ENCODE measurements around the gene PROSER2.

PROSER2 gene

DNA sequence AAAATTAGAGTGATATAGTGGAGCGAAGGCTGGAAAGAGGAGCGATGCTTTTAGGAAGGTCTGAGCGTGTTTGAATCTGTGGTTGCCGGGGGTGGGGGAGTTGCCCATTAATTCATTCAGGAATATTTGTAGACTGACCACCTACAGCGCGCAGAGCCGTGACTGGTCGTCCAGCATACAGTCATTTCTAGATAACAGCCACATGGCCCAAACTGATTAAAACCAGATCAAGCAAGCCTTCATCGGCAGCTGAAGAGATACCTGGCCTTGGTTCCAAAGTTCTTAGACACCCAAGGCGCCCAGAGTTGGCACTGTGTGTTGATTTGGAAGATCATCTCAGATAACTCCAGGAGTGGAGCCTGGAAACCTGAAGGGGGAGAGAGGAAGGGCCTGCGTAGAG lies 1.7 kb downstream of the PROSER2 start:
- TF ChIP-seq TAF1 (IDR thresholded peaks at IDR 0.05; ENCODE audit: borderline replicate concordance, low read depth, low read length) (no peak), POLR2A (IDR thresholded peaks at IDR 0.05; ENCODE audit: low read depth, low read length) (no peak), POLR2AphosphoS5 (IDR thresholded peaks at IDR 0.05; ENCODE audit: low read depth, low read length) (no peak)
- FAIRE-seq (no peak), DNase-seq (ENCODE audit: insufficient read length) (no peak)

DNA sequence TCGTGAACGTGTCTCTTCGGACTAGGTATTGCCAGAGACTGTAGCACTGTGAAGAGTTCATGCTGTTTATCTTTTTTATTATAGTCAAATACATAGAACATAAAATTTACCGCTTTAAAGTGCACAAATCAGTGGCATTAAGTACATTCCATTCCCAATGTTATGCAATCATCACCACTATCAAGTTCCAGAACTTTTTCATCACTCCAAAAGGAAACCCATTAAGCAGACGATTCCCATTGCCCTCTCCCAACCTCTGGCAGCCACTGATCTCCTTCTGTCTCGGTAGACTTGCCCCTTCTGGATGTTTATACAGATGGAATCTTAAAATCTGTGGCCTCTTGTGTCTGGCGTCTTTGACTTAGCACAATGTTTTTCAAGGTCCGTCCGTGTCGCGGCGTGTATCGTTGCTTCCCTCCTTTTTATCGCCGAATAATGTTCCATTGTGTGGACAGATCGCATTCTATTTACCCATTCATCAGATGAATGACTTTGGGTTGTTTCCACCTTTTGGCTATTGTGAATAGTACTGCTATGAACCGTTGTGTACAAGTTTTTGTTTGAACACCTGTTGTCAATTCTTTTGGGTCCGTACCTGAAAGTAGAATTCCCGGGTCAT lies 2.7 kb downstream of the PROSER2 start:
- no peak for FAIRE-seq
- no peak for TF ChIP-seq TAF1 (IDR thresholded peaks at IDR 0.05; ENCODE audit: borderline replicate concordance, low read depth, low read length)
- TF ChIP-seq POLR2A (IDR thresholded peaks at IDR 0.05; ENCODE audit: low read depth, low read length), result no peak
- TF ChIP-seq POLR2AphosphoS5 (IDR thresholded peaks at IDR 0.05; ENCODE audit: low read depth, low read length), result no peak
- no peak for DNase-seq (ENCODE audit: insufficient read length)

DNA sequence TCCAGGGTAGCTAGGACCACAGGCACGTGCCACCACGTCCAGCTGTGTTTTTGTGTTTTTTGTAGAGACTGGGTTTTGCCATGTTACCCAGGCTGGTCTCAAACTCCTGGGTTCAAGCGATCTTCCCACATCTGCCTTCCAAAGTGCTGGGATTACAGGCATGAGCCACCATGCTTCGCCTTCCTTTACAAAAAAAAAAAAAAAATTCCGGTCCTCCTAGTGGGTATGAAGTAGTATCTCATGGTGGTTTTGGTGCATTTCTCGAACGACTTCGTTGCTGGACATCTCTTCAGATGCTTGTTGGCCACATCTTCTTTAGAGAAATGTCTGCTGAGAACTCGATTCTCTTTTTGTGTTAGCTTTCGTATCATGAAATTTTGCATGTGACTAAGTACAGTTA lies 3.9 kb downstream of the PROSER2 start:
- TF ChIP-seq POLR2A (IDR thresholded peaks at IDR 0.05; ENCODE audit: low read depth, low read length), result no peak
- no peak for TF ChIP-seq POLR2AphosphoS5 (IDR thresholded peaks at IDR 0.05; ENCODE audit: low read depth, low read length)
- TF ChIP-seq TAF1 (IDR thresholded peaks at IDR 0.05; ENCODE audit: borderline replicate concordance, low read depth, low read length), result no peak
- no peak for DNase-seq (ENCODE audit: insufficient read length)
- FAIRE-seq, result no peak

DNA sequence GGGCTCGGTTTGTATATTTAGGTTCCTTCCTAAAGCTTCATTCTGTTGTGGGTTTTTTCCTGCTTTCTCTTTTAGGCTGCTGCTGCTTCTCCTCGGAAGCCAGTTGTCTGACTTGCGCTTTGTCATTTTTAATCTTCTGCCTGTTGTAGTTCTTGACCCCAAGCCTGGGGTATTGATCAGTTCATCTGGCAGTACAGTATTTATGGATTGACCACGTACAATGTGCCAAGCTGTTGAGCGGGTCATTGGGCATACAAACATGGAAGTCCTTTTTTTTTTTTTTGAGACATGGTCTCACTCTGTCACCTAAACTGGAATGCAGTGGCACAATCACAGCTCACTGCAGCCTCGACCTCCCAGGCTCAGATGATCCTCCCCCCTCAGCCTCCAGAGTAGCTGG lies 4.3 kb downstream of the PROSER2 start:
- DNase-seq (ENCODE audit: insufficient read length) (no peak), FAIRE-seq (no peak)
- TF ChIP-seq POLR2A (IDR thresholded peaks at IDR 0.05; ENCODE audit: low read depth, low read length) (no peak), POLR2AphosphoS5 (IDR thresholded peaks at IDR 0.05; ENCODE audit: low read depth, low read length) (no peak), TAF1 (IDR thresholded peaks at IDR 0.05; ENCODE audit: borderline replicate concordance, low read depth, low read length) (no peak)

DNA sequence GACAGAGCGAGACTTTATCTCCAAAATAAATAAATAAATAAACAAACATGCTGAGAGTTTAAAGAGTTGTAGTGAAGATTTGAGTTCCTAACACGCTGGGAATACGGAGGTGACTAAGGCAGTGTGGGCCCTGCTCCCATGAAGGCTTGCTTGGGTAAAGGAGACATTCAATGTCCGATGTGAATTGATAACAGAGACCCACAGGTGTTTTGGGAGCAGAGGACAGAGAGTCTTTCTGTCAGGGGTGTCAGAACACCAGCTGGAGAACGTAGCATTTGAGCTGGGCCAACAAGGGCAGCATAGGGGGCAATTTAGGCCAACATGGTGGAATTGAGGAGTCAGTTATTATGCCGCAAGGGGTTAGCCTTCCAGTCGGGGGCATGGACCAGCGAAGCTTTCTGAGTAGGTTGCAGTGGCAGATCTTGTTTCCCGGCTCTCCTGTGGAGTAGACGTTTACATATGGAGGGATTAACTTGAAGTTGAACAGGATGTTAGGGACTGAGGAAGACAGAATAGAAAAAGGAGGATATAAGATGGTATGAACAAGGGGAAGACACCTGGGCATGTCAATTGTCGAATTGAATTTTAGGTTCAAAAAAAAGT lies 5.6 kb downstream of the PROSER2 start:
- no peak for FAIRE-seq
- DNase-seq (ENCODE audit: insufficient read length), result no peak
- TF ChIP-seq POLR2A (IDR thresholded peaks at IDR 0.05; ENCODE audit: low read depth, low read length), result no peak
- TF ChIP-seq POLR2AphosphoS5 (IDR thresholded peaks at IDR 0.05; ENCODE audit: low read depth, low read length), result no peak
- TF ChIP-seq TAF1 (IDR thresholded peaks at IDR 0.05; ENCODE audit: borderline replicate concordance, low read depth, low read length), result no peak

DNA sequence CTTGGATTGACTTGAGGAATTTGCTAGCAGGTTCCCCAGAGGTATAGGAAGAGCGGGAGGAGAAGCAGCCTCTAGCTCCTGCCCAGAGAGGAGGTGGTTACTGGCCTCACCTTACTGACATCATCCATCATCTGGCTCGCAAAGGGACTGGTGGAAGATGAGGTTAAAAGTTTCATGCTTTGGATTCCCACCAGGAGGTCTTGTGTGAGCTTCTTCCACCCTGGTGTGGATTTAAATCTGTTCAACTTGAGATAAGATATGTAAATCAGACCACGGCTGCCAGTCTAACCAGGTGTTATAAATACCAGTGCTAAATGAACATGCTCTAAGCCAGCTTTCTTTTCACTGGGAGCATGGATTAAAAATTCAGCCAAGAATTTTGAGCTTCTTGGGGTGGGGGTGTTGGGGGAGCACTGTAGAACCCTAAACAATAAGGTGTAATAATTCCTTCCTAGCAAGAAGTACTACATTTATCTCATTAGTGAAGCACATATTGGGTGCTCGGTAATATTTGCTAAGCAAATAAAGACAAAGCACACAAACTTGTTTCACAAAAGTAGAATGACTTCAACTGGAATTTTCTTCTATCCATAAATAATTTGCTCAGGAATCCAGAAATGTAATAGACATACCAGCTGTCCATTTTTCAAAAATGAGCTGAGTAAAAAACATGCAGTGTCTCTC lies 7.8 kb downstream of the PROSER2 start:
- FAIRE-seq, result no peak
- TF ChIP-seq POLR2A (IDR thresholded peaks at IDR 0.05; ENCODE audit: low read depth, low read length) (no peak), TAF1 (IDR thresholded peaks at IDR 0.05; ENCODE audit: borderline replicate concordance, low read depth, low read length) (no peak), POLR2AphosphoS5 (IDR thresholded peaks at IDR 0.05; ENCODE audit: low read depth, low read length) (no peak)
- DNase-seq (ENCODE audit: insufficient read length), result no peak

DNA sequence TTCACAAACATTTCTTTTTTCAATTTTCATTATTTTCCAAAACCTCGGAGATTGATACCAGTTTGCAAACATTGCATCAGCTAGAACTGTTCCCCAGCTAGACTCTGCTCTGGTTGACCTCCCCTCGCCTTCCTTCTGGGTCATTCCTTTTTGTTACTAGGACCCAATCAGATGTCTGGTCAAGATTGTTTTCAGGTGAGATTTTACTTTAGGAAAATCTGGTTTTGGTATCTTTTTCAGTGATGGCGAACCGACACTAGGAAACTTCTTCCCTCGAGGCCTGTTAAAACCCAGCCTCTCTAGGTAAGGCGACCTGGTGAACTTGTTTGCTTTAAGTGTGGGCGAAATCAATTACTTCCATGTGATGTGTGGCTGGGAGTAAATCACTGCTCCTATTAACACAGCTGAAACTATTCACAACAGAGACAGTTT lies 8.4 kb downstream of the PROSER2 start:
- no peak for FAIRE-seq
- no peak for DNase-seq (ENCODE audit: insufficient read length)
- no peak for TF ChIP-seq POLR2A (IDR thresholded peaks at IDR 0.05; ENCODE audit: low read depth, low read length)
- no peak for TF ChIP-seq POLR2AphosphoS5 (IDR thresholded peaks at IDR 0.05; ENCODE audit: low read depth, low read length)
- TF ChIP-seq TAF1 (IDR thresholded peaks at IDR 0.05; ENCODE audit: borderline replicate concordance, low read depth, low read length), result no peak

DNA sequence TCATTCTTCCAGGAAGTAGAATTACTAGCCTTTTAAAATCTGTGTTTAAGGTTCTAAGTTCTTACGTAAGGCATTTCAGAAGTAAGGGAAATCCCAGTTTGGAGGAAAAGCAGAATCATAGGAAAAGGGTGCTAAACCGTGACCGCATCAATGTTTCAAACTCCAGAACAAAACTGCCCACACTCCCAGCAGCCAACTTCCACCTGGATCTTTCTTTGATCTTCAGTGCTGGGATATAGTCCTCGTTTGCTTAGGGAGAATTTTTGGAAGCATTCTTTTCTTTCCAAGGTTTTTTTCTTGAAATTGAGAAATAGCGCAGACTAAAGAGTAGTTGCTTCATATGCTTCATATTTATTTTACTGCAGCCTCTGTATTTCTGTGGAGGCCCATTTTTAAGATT lies 8.9 kb downstream of the PROSER2 start:
- no peak for FAIRE-seq
- no peak for DNase-seq (ENCODE audit: insufficient read length)
- TF ChIP-seq POLR2A (IDR thresholded peaks at IDR 0.05; ENCODE audit: low read depth, low read length), result no peak
- TF ChIP-seq TAF1 (IDR thresholded peaks at IDR 0.05; ENCODE audit: borderline replicate concordance, low read depth, low read length), result no peak
- TF ChIP-seq POLR2AphosphoS5 (IDR thresholded peaks at IDR 0.05; ENCODE audit: low read depth, low read length), result no peak

DNA sequence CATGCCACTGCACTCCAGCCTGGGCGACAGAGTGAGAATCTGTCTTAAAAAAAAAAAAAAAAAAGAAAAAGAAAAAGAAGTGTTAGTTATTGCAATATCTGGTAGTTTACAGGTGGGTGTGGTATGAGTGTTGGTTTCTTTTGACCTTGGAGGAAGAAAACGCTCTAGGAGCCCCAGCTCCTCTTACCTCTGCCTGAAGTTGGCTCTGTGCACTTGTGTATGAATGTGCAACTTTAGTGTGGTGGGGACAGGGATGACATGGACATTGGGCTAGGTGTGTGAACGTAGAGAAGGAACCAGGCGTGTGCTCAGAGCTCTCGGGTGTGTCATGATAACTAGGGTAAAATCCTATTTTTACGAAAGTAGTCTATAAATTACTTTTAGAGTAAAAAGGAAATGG lies 11.9 kb downstream of the PROSER2 start:
- no peak for DNase-seq (ENCODE audit: insufficient read length)
- no peak for FAIRE-seq
- TF ChIP-seq TAF1 (IDR thresholded peaks at IDR 0.05; ENCODE audit: borderline replicate concordance, low read depth, low read length) (no peak), POLR2A (IDR thresholded peaks at IDR 0.05; ENCODE audit: low read depth, low read length) (no peak)

DNA sequence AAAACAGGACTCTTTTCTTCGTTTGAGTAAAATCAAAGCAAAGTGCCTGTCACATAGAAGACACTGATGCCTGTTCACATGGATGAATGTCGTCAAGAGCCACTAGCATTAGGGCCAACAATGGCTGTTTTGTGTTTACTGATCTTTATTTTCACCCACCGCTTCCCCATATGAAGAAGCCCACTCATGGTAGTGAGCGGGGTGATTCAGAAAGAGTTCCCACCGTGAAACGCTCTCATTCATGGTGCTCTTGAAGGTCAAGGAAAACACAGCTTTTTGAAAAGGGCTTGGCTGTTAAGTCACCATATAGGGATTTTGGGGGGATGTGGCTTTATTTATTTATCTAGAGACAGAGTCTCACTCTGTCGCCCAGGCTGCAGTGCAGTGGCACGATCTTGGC lies 12.5 kb downstream of the PROSER2 start:
- FAIRE-seq (no peak), DNase-seq (ENCODE audit: insufficient read length) (no peak)
- TF ChIP-seq POLR2AphosphoS5 (IDR thresholded peaks at IDR 0.05; ENCODE audit: low read depth, low read length) (no peak), TAF1 (IDR thresholded peaks at IDR 0.05; ENCODE audit: borderline replicate concordance, low read depth, low read length) (no peak), POLR2A (IDR thresholded peaks at IDR 0.05; ENCODE audit: low read depth, low read length) (no peak)

DNA sequence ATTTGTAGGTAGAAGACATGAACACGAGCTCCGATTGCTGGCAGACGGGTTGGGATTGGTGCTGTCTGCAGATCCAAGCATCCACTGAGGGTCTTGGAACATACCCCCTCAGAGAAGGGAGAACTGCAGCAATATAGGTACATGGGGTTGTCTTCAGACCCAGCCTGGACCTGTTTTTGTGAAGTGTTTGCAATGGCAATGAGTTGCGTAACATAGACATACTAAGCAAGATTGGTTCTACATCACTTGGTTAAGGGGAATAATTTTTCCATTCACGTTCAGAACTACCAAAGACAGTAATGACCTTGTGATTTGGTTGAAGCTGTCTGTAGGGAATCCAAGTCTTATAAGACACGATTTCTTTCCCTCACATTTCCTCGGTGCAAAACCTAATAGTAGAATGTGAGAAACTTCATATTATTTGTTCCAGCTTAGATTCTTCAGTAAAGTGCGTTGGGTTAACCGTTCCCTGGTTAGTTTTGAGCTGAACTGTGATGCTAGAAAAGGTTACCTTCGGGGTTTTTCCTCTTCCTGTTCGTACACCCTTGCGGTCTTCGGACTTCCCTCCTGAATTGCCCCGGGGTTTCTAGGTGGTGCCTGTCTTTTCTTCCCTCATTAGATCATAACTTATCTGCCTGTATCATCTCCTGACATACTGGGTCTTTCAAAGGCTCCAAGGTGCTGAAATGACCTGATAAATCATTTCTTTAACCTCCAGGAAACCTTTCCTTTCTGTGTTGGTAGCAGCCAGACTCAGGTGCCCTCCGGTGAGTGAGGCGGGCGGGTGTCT lies 14.4 kb downstream of the PROSER2 start:
- TF ChIP-seq POLR2AphosphoS5 (IDR thresholded peaks at IDR 0.05; ENCODE audit: low read depth, low read length), result no peak
- TF ChIP-seq POLR2A (IDR thresholded peaks at IDR 0.05; ENCODE audit: low read depth, low read length), result no peak
- no peak for TF ChIP-seq TAF1 (IDR thresholded peaks at IDR 0.05; ENCODE audit: borderline replicate concordance, low read depth, low read length)
- peak; percentile 64 for FAIRE-seq
- no peak for DNase-seq (ENCODE audit: insufficient read length)
